Stimulated activated CD4-positive, alpha-beta T cell treated with anti-CD3 and anti-CD28 coated beads, Interleukin-1b, Interleukin-23, amount 100 ng/mL, for 48 hours (primary cell): ENCODE measurements around the gene NRXN2.

ENCODE experiments used
- DNase-seq: peaks from one replicate; pipeline ENCODE4 v3.0.0-alpha.2; 2020

NRXN2 gene

GRCh38 chr11:64758330-64759079 is 35.5 kb upstream of the NRXN2 start:
- DNase-seq: no peak

DNA sequence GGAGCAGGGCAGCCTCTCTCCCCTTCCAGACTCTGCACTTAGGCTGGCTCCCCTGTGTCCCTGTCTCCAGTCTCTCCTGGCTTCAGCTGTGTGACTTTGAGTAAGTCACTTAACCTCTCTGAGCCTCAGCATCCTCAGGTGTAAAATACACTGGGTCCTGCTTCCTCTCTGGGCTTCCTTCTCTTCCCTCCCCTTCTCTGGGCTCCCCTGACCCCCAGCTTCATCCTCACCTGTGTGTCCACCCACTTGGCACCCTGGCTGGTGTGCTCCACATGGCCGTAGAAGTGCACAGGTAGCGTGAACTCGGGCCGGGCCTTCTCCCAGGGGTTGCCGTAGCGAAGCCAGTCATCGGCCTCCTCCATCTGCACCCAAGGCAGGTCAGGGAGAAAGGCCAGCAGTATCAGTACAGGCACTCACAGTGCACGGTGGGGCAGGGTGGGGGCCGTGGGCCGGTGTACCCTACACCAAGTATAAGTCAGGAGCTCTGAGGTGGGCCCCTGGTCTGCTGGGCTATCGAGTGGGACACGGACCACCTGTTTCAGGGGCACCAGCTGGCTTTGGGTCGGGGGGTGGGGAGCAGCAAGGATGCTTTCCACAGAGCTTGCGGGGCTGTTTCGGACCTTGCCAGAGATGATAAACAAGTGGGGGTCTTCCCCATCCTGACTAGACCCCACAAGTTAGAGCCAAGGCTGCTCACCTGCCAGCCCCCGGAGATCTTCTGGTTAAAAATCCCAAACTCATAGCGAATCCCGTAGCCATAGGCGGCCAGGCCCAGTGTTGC is 34.7 kb upstream of the NRXN2 start:
- DNase-seq: no peak

DNA sequence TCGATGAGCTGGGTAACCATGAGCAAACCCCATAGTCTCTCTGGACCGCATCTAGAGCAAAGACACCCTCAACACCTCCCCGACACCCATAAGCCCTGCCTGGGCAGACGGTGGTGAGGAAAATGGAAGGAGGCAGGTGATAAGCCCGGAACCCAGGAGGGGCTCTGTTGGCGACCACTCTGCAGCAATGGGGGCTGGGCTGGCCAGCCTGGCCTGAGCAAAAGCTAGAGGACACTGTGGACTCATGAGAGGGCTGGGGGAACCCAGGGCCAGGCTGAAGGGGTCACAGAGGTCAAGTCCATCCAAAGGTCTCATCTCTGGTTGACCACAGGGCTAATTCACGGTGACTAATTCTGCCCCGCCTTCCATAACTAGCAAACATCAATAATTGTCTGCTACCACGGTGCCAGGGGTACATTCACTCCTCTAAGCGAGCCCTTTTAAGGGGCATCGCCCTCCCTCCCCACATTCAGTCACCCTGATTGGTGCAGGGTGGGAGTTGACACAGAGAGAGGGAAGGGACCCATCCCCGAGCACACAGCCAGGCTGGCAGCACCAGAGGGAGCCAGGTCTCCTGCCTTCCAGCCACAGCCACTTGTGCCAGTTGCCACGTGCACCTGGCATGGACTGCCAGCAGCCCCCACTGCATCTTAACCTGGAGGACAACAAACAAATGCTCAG is 32.8 kb upstream of the NRXN2 start:
- DNase-seq: no peak

DNA sequence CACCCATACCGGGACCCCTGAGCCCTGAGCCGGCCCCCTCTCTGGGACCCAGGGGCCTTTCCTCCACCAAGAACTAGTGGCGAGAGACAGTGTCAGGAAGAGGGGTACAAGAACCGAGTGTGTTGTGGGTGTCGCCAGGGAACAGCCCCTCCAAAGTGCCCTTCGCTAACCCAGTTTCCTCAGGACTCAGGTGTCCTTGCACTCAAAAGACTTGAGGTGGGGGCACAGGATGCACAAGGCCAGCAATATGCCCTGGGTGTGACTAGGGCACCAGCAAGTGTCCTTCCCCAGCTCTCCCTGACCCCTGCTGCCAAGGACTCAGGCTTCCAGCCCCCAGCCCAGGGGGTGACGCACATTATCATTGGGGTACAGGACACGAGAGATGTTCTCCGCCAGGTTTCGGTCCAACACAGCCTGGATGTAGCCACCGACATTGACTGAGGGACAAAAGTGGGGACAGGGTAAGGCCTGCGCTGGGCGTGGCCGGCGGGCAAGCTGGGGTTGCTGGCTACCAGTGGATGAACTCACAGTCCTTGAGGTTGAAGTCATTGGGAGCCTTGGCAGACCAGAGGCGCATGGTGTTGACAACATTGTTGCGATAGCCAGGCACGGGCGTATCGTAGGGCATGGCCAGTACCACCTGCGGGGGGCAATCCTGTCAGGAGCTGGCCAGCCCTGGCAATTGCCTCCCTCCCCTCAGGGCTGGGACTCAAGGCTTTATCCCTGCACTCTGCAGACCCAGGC is 32.1 kb upstream of the NRXN2 start:
- no peak for DNase-seq

GRCh38 chr11:64754124-64754918 is 31.3 kb upstream of the NRXN2 start:
- DNase-seq: no peak

GRCh38 chr11:64753380-64754123 is 30.6 kb upstream of the NRXN2 start:
- no peak for DNase-seq

GRCh38 chr11:64753019-64753379 is 30.0 kb upstream of the NRXN2 start:
- DNase-seq: no peak

- DNase-seq: no peak
Observed at GRCh38 chr11:64752175-64752970, 29.4 kb upstream of the NRXN2 start.

GRCh38 chr11:64751580-64751979 is 28.6 kb upstream of the NRXN2 start:
- DNase-seq: no peak

DNA sequence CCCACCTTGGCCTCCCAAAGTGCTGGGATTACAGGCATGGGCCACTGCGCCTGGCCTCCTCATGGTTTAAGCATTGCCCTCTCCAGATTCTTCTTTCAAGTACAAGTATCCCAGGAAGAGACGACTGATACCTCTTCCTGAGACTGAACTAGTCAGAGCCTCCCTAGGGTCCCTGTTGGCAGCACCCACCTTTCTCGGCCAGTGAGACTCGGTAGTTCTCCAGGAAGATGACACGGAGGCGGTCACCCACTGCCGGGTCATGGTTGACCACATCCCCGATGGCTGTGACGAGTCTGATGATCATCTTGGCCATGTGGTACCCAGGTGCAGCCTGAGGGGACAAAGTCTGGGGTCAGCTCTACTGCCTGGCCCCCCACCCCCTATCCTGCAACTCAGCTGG is 28.1 kb upstream of the NRXN2 start:
- no peak for DNase-seq

DNA sequence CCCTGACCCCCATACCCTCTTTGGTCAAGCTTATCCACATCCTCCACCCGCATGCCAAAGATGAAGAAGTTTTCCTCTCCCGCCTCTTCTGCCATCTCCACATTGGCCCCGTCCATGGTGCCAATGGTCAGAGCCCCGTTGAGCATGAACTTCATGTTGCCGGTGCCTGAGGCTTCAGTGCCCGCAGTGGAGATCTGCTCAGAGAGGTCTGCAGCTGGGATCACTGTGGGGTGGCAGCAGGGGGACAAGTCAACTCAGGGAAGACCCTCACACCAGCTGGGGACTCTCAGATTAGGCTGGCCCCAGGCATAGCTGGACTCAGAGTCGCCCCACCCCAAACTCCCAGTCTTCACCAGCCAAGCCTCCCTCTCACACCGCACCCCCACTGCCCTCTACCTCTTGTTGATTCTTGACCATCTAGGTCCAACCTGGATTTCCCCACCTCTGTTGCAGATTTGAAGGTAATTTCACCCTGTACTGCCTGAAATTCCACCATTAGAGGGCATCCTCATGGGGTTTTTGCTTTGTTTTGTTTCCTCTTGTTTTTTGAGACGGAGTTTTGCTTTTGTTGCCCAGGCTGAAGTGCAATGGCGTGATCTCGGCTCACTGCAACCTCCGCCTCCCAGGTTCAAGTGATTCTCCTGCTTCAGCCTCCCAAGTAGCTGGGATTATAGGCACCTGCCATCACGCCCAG is 27.5 kb upstream of the NRXN2 start:
- DNase-seq: no peak

- no peak for DNase-seq
Observed at GRCh38 chr11:64747961-64748665, 25.1 kb upstream of the NRXN2 start.

DNA sequence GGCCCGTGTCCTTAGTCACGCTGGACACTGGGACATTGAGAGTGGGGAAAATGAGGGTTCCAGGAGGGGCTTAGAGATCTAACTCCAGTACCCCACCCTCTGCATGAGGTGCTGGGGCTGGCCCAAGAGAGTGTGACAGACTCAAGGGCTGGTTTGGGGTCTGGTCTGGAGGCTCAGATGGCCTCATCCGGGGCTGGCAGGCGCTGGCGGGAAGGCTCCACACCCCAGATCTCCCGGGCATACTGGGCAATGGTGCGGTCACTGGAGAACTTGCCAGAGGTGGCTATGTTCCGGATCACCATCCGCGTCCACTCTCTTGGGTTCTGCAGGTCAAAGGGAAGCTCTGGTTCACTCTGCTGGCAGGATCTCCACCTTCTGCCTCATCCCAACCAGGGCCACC is 23.5 kb upstream of the NRXN2 start:
- no peak for DNase-seq

DNA sequence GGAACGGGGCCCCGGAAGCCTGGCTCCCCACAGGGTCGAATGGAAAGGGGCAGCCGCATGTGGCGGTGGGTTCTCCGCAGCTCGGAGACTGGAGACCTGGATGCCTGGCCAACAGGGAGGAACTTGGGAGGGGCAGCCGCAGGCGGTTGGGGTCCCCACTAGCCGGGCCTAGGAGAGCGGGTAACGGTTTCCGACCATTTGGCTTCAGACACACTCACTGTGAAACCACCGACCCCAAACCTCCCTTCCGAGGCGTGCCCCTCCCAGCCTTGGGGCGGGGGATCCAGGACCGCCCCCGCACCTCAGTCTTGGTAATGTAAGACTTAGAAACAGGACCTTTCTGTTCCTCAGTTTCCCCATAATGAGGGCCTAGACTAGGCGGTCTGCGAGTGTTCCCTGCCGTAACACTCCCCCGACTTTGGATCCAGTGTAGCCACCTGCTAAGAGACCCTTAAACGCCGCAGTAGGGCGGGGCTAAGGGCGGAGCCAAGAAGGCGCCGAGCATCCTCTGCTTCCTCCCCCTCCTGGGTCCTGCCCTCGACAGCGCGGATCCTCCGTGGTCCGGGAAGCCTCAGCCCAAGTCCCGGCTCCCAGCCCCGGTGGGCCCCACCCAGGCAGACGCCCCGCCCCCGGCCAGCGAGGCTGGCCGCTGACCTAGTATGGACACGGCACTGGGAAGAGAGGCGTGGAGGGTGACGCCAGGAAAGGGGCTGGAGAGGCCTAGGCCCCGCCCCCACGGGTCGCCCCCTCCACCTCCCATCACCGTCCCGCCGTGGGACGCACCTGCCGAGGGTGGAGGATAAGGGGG is 22.7 kb upstream of the NRXN2 start:
- peak; percentile 44 for DNase-seq

GRCh38 chr11:64745189-64745520 is 22.2 kb upstream of the NRXN2 start:
- peak; percentile 39 for DNase-seq

- DNase-seq: no peak
Observed at GRCh38 chr11:64744544-64745188, 21.7 kb upstream of the NRXN2 start.

GRCh38 chr11:64743591-64744543 is 20.9 kb upstream of the NRXN2 start, which contains the start of gene RASGRP2:
Gene RASGRP2, minus strand, starts transcription at chr11:64744142. Its CDS starts 1,276 bp downstream, at chr11:64742866.
- DNase-seq: peak; percentile 73
